Raji (cell line): ENCODE measurements around the gene ANKRD33B.

ENCODE experiments used
- POLR2A ChIP-seq: IDR thresholded peaks from 2 replicates; pipeline ENCODE4 v1.6.1; 2011; ENCODE audit warnings: low read depth, low read length, control low read depth; ENCODE audit not compliant: insufficient read depth

ANKRD33B gene

DNA sequence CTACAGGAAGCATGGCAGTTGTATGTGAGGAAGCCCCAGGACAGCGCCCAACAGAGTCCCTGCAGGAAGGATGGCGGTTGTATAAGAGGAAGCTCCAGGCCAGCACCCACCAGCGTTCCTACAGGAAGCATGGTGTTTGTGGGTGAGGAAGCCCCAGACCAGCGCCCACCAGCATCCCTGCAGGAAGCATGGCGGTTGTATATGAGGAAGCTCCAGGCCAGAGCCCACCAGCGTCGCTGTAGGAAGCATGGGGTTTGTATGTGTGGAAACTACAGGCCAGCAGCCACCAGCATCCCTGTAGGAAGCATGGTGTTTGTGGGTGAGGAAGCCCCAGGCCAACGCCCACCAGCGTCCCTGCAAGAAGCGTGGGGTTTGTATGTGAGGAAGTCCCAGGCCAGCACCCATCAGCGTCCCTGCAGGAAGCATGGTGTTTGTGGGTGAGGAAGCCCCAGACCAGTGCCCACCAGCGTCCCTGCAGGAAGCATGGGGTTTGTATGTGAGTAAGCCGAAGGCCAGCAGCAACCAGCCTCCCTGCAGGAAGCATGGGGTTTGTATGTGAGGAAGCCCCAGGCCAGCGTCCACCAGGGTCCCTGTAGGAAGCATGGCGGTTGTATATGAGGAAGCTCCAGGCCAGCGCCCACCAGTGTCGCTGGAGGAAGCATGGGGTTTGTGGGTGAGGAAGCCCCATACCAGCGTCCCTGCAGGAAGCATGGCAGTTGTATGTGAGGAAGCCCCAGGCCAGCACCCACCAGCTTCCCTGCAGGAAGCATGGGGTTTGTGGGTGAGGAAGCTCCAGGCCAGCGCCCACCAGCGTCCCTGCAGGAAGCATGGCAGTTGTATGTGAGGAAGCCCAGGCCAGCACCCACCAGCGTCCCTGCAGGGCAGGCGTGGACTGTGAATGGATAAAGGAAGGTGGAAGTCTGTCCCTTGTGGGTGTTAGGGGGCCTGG lies 118.1 kb downstream of the ANKRD33B start:
- no peak for TF ChIP-seq POLR2A

- TF ChIP-seq POLR2A = no peak
Measured at GRCh38 chr5:10682801-10683525, 119.1 kb downstream of the ANKRD33B start.

GRCh38 chr5:10684303-10685086 lies 120.6 kb downstream of the ANKRD33B start:
- no peak for TF ChIP-seq POLR2A

DNA sequence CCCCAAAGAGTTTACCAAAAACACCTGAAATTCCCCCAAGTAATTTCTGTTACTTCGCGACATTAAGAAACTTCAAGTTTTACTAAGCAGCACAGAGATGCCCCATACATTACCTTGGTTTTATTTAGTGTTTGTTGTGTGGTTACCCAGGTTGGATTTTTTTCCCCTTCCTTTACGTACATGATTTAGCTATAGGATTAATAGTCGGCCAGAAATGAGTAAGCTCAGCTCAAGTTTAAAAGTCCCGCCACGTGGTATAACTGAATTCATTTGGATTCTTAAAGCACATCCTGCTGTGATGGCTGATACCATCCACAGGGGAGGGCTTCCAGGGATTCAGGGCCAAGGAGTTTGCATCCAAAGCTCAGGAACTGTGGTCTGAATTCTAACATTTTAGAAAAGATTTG lies 121.2 kb downstream of the ANKRD33B start:
- no peak for TF ChIP-seq POLR2A

DNA sequence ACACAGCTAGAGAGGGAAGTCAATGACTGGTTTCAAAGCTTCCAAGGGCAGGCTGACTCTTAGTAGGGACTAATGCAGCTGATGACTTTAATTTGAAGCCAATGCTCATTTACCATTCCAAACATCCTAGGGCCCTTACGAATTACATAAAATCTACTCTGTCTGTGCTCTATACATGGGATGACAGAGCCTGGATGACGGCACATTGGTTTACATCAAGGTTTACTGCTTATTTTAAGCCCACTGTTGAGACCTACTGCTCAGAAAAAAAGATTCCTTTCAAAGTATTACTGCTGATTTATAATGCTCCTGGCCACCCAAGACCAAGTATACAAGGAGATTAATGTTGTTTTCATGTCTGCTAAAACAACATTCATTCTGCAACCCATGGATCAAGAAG lies 123.0 kb downstream of the ANKRD33B start:
- TF ChIP-seq POLR2A = no peak

GRCh38 chr5:10688651-10689171 lies 124.8 kb downstream of the ANKRD33B start:
- no peak for TF ChIP-seq POLR2A

- TF ChIP-seq POLR2A = no peak
Measured at GRCh38 chr5:10689391-10690081, 125.7 kb downstream of the ANKRD33B start.

- TF ChIP-seq POLR2A = no peak
Measured at GRCh38 chr5:10690460-10691440, 126.9 kb downstream of the ANKRD33B start.

GRCh38 chr5:10691826-10692785 lies 128.2 kb downstream of the ANKRD33B start:
- no peak for TF ChIP-seq POLR2A

GRCh38 chr5:10695055-10695649 lies 131.3 kb downstream of the ANKRD33B start:
- no peak for TF ChIP-seq POLR2A

DNA sequence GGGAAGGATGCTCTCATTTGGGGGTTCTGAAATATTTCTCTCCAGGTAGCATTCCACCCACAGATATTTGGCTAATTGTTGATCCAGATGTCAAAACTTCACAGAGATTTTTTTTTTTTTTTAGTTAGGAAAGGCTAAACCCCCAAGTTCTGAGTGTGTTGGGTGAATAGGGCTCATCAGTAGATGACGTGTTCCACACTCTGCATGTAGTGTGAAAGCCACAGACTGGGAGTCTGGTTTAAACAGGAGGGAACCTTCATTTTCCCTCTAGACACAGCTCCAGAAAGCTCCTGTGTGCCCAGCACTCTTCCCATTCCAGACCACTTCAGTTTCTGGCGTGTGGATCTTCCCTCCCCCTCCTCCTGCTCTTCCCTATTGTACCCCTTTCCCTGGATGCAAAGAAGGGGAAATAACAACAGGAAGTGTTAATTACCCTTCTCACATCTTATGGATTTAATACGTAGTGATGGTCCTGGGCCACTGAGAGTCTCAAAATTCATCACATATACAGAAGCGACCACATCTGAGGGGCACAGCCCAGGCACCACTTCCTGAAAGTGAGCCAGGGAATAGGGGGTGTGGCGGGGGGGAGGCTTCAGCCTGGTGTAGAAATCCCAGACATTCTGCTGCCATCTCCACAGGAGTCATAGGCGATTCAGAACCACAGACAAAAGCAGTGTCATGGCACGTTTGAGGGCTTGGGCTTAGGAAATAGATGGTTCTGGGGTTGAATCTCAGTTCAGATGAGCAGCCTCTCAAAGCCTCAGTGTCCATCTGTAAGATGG lies 132.1 kb downstream of the ANKRD33B start:
- no peak for TF ChIP-seq POLR2A
